Prostate gland (tissue), 2 donors: ENCODE measurements around the gene PLPP7. TPM values are rescaled to one million over a fixed set of nuclear protein-coding genes. Genes with fewer than 3 reads are reported as not detected.
"Not testable (repeated sequence)": the region's sequence is repeated elsewhere in the genome, so short reads cannot be mapped to it uniquely, and the experiment has no call there.

Experiments
- DNase-seq: peaks from one replicate; pipeline ENCODE4 v3.0.0-alpha.2; 2019; ENCODE audit warnings: low spot score
- H3K27ac ChIP-seq, 2 donors: fragments of 200-600 bp; sonication (generic); 2 replicates each; pipeline ENCODE4 v1.5.1; 2017 to 2019
- H3K27me3 ChIP-seq: fragments of 200-600 bp; sonication (generic); replicated peaks from 2 replicates; pipeline ENCODE4 v1.5.1; 2019; ENCODE audit not compliant: insufficient read depth
- H3K36me3 ChIP-seq, 2 donors: fragments of 200-600 bp; sonication (generic); 1 replicate in 1 of 2; 2 replicates in 1 of 2; pipeline versions ENCODE4 v1.5.1 to v1.8.1; 2017 to 2019
- H3K4me1 ChIP-seq: fragments of 200-600 bp; sonication (generic); replicated peaks from 2 replicates; pipeline ENCODE4 v1.5.1; 2019
- H3K4me3 ChIP-seq, 2 donors: fragments of 200-600 bp; sonication (generic); 2 replicates each; pipeline ENCODE4 v1.5.1; 2017 to 2019
- H3K9me3 ChIP-seq: fragments of 200-600 bp; sonication (generic); 2 replicates; pipeline ENCODE4 v1.5.1; 2017
- CTCF ChIP-seq, 4 experiments: fragments of 200-600 bp in 2 of 4; fragments of 450-650 bp in 2 of 4; sonication (generic) in 2 of 4; IDR thresholded peaks; 1 replicate in 3 of 4; 2 replicates in 1 of 4; pipeline ENCODE4 v1.5.1; 2016 to 2019; ENCODE audit warnings: antibody characterized with exemption in 4 of 4, mild to moderate bottlenecking in 2 of 4, moderate library complexity in 2 of 4
- POLR2A ChIP-seq: fragments of 450-650 bp; IDR thresholded peaks from one replicate; pipeline ENCODE4 v1.6.1; 2016; ENCODE audit warnings: antibody characterized with exemption, mild to moderate bottlenecking
- POLR2AphosphoS5 ChIP-seq: sonication (generic); formaldehyde crosslinking; IDR thresholded peaks from one replicate; pipeline ENCODE4 v1.6.1; 2017; ENCODE audit warnings: antibody characterized with exemption
- WGBS: methylation state at CpG from one replicate; pipeline ENCODE4 v1.1.5; 2018; 5-methylcytosine and 5-hydroxymethylcytosine counted together
- intact Hi-C: fragments of 100-400 bp; cut with DNase I; formaldehyde crosslinking; loops from one replicate; pipeline ENCODE4 v1.14.2; 2022
- total RNA-seq, 2 donors: library from RNA; depleted of rRNA; stranded (reverse); fragments of >200 nt; gene quantifications; one replicate each; pipeline ENCODE4 v1.1.0, GENCODE V29; 2016

The PLPP7 gene
- 10 to 100 TPM in 1 of 2 donors, 1 to 10 TPM in 1; 2.0 to 32.5 TPM for total RNA-seq

GRCh38 chr9:131289301-131290035 is at the start of gene PLPP7:
PLPP7 (plus strand) TSS chr9:131289723; CDS start chr9:131289998, 275 bp downstream.
- Histone ChIP-seq H3K27me3 (no peaks in the 10 kb centered on the region), H3K9me3 (no peaks in the 10 kb centered on the region), H3K27ac (peak within 1 kb of the TSS in 1 of 2 donors; percentile 33), H3K4me1 (no peaks in the 10 kb centered on the region), H3K36me3 (no peaks in the 10 kb centered on the region), H3K4me3 (peak within 1 kb of the TSS; percentile 17 to 24)
- no peak for TF ChIP-seq POLR2AphosphoS5
- no peak for TF ChIP-seq POLR2A
- no peak for TF ChIP-seq CTCF (IDR thresholded peaks at IDR 0.05)
- intact Hi-C loops = no loop called here
- DNase-seq = no peak
- 57% methylated on average over 28 of the region's 28 CpGs for WGBS

GRCh38 chr9:131240047-131240921 is 49.2 kb upstream of the PLPP7 start:
- Histone ChIP-seq H3K27ac (no peak overlapping the region), H3K36me3 (no peaks in the 10 kb centered on the region), H3K4me1 (no peaks in the 10 kb centered on the region), H3K27me3 (no peaks in the 10 kb centered on the region), H3K4me3 (no peak overlapping the region), H3K9me3 (no peaks in the 10 kb centered on the region)
- intact Hi-C loops = no loop called here
- DNase-seq = no peak
- WGBS = 67% methylated on average over 22 of the region's 22 CpGs
- TF ChIP-seq POLR2A (no peak), CTCF (IDR thresholded peaks at IDR 0.05) (no peak), POLR2AphosphoS5 (no peak)

GRCh38 chr9:131244331-131244730 is 45.2 kb upstream of the PLPP7 start:
- H3K4me1 ChIP-seq, H3K27me3 ChIP-seq, H3K36me3 ChIP-seq, intact Hi-C loops, H3K27ac ChIP-seq, DNase-seq, H3K9me3 ChIP-seq, H3K4me3 ChIP-seq: not testable (repeated sequence)
- 79% methylated on average over 5 of the region's 5 CpGs for WGBS

GRCh38 chr9:131246618-131247017 is 42.9 kb upstream of the PLPP7 start:
- no peak overlapping the region for H3K4me3 ChIP-seq
- no peak for DNase-seq
- no peaks in the 10 kb centered on the region for H3K9me3 ChIP-seq
- H3K36me3 ChIP-seq = no peaks in the 10 kb centered on the region
- WGBS = 92% methylated on average over 4 of the region's 4 CpGs
- no peaks in the 10 kb centered on the region for H3K4me1 ChIP-seq
- H3K27ac ChIP-seq = no peak overlapping the region
- intact Hi-C loops = no loop called here
- TF ChIP-seq POLR2A (no peak), CTCF (IDR thresholded peaks at IDR 0.05) (no peak), POLR2AphosphoS5 (no peak)
- H3K27me3 ChIP-seq = no peaks in the 10 kb centered on the region

GRCh38 chr9:131252120-131252519 is 37.4 kb upstream of the PLPP7 start:
- Histone ChIP-seq H3K4me1 (no peaks in the 10 kb centered on the region), H3K36me3 (no peaks in the 10 kb centered on the region), H3K4me3 (no peak overlapping the region), H3K9me3 (no peaks in the 10 kb centered on the region), H3K27me3 (no peaks in the 10 kb centered on the region), H3K27ac (no peak overlapping the region)
- intact Hi-C loops = no loop called here
- no peak for DNase-seq
- TF ChIP-seq POLR2AphosphoS5 = no peak
- no peak for TF ChIP-seq POLR2A
- TF ChIP-seq CTCF (IDR thresholded peaks at IDR 0.05) = no peak
- WGBS = 93% methylated on average over 23 of the region's 23 CpGs
